Kidney (tissue), 14 donors: Measurements from ENCODE around the gene CXCL3. TPM values are rescaled to one million over a fixed set of nuclear protein-coding genes. Genes with fewer than 3 reads are reported as not detected.

ENCODE experiments used
- DNase-seq, 5 donors: peaks; one replicate each; pipeline ENCODE4 v3.0.0-alpha.2; 2013 to 2020
- FAIRE-seq: peaks from 2 replicates; lab custom pipeline; 2012; peaks lifted over from hg19 to GRCh38; lab: Jason Lieb, UNC
- H3K27ac ChIP-seq, 2 donors: one replicate each; pipeline ENCODE4 v1.7.0; 2013; ENCODE audit warnings: low read depth in 2 of 2, low read length in 2 of 2, inconsistent platforms in 1 of 2
- H3K27me3 ChIP-seq: one replicate; pipeline ENCODE4 v1.7.1; 2013; ENCODE audit warnings: low read length, inconsistent platforms; ENCODE audit not compliant: control insufficient read depth, insufficient read depth
- H3K36me3 ChIP-seq, 3 donors: one replicate each; pipeline versions ENCODE4 v1.7.0 to v1.7.1; 2013; ENCODE audit warnings: low read length in 3 of 3, control low read depth in 1 of 3, inconsistent platforms in 1 of 3; ENCODE audit not compliant: insufficient read depth in 3 of 3, control insufficient read depth in 2 of 3
- H3K4me1 ChIP-seq, 3 donors: one replicate each; pipeline versions ENCODE4 v1.7.0 to v1.7.1; 2013; ENCODE audit warnings: low read length in 3 of 3, inconsistent platforms in 1 of 3, low read depth in 1 of 3; ENCODE audit not compliant: control insufficient read depth in 2 of 3, insufficient read depth in 2 of 3
- H3K4me3 ChIP-seq, 3 donors: one replicate each; pipeline versions ENCODE4 v1.7.0 to v1.8.1; 2013; ENCODE audit warnings: low read length in 3 of 3, control low read depth in 1 of 3, inconsistent platforms in 1 of 3
- H3K9ac ChIP-seq, 3 donors: one replicate each; pipeline versions ENCODE4 v1.7.0 to v1.7.1; 2013; ENCODE audit warnings: low read length in 3 of 3, control low read depth in 1 of 3, inconsistent platforms in 1 of 3
- H3K9me3 ChIP-seq, 3 donors: one replicate each; pipeline versions ENCODE4 v1.7.0 to v1.7.1; 2013; ENCODE audit warnings: low read length in 3 of 3, control low read depth in 1 of 3, inconsistent platforms in 1 of 3; ENCODE audit not compliant: control insufficient read depth in 2 of 3, insufficient read depth in 1 of 3
- CTCF ChIP-seq: IDR thresholded peaks from 3 replicates; pipeline ENCODE4 v1.5.1; 2012; ENCODE audit warnings: mild to moderate bottlenecking, moderate library complexity, borderline replicate concordance; ENCODE audit not compliant: insufficient read depth; ENCODE audit errors: extremely low read depth
- intact Hi-C: fragments of 100-400 bp; cut with DNase I; formaldehyde crosslinking; loops from one replicate; pipeline ENCODE4 v1.11.1; 2022
- polyA plus RNA-seq: library from polyadenylated mRNA; stranded (reverse); fragments of 350-450 nt; fragmentation: Illumina TruSeq; extraction: RNeasy Lipid Tissue Mini Kit (QIAGEN cat#74804); gene quantifications from one replicate; pipeline ENCODE4 v1.2.3, GENCODE V29; 2014; ENCODE audit warnings: low read depth, low replicate concordance; ENCODE audit not compliant: insufficient read depth
- total RNA-seq: library from RNA; stranded (reverse); fragmentation: NEBNext Ultra II Directional; extraction: Animal tissue kit (Norgen Biotek cat#: 25700); gene quantifications from one replicate; pipeline ENCODE4 v1.2.1, GENCODE V29; 2021
- donor health status: control.
- donor health status: control.
- donor health status: control.
- donor health status: control.
- donor health status: control.
- donor health status: DM: yes; HTN: yes; CAD: no.
- donor health status: Normal renal cell carcinoma (clear cell type).

Gene CXCL3
- total and polyA plus RNA-seq, 2 donors from 2014 or later = 0.97 to 2.8 TPM

- H3K27me3 ChIP-seq = no peaks in the 10 kb centered on the region
- no peaks in the 10 kb centered on the region for H3K36me3 ChIP-seq
- no peak overlapping the region for H3K27ac ChIP-seq
- peaks cover 0 to 3% (median 0%) of the 10 kb centered on the region in 3 donors for H3K9me3 ChIP-seq
- no peaks in the 10 kb centered on the region for H3K4me1 ChIP-seq
- TF ChIP-seq CTCF = no peak
- intact Hi-C loops = no loop called here
- FAIRE-seq (no peak), DNase-seq (no peak)
- no peak overlapping the region for H3K4me3 ChIP-seq
- H3K9ac ChIP-seq = no peak overlapping the region
These were observed 6.8 kb upstream of the CXCL3 start for GRCh38 chr4:74045247-74045646.

GRCh38 chr4:74044677-74045076, 6.2 kb upstream of the CXCL3 start:
- no peak overlapping the region for H3K4me3 ChIP-seq
- no peak for TF ChIP-seq CTCF
- H3K4me1 ChIP-seq = no peaks in the 10 kb centered on the region
- H3K27ac ChIP-seq = no peak overlapping the region
- DNase-seq (no peak), FAIRE-seq (no peak)
- no peak overlapping the region for H3K9ac ChIP-seq
- no peaks in the 10 kb centered on the region for H3K27me3 ChIP-seq
- H3K9me3 ChIP-seq = peaks cover 0 to 3% (median 0%) of the 10 kb centered on the region in 3 donors
- H3K36me3 ChIP-seq = no peaks in the 10 kb centered on the region
- intact Hi-C loops = no loop called here

DNA sequence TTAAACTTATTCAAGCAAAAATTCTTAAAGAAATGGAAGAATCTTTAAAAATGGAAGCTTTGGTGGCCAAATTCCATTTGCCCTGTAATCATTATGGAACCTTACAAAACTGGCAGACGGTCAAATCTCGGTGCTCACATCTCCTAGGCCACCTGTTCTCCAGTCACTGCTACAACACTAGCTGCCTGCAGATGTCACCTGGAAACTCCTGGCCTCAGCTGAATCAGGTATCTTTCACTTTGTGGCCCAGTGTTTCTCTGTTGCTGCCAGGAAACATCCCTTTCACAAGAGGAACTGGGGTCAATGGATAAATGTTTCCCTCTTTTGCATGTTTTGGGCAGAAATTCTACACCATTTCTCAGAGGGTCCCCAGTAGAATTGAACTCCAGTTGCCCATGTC, 4.2 kb upstream of the CXCL3 start:
- Histone ChIP-seq H3K9me3 (peaks cover 0 to 3% (median 0%) of the 10 kb centered on the region in 3 donors), H3K27me3 (no peaks in the 10 kb centered on the region), H3K4me3 (no peak overlapping the region), H3K27ac (no peak overlapping the region), H3K36me3 (no peaks in the 10 kb centered on the region), H3K4me1 (no peaks in the 10 kb centered on the region), H3K9ac (no peak overlapping the region)
- no peak for DNase-seq
- intact Hi-C loops = no loop called here
- no peak for FAIRE-seq
- no peak for TF ChIP-seq CTCF

DNA sequence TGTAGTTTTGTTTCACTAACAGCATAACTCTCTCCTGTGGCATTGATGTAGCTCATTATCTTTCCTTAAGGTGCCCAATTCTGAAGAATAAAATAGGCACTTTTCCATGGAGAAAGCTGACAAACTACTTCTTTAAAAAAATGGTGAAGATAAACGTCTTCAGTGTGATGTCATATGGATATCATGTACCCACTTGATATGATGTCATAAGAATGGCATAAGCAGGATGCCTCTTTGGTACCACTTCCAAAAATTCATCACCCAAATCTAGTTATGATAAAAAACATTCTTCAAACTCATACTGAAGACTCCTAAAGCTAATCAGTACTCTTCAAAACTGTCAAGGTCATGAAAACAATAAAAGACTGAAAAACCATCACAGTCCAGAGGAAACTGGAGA, 2.9 kb upstream of the CXCL3 start:
- Histone ChIP-seq H3K9ac (no peak overlapping the region), H3K4me3 (no peak overlapping the region), H3K36me3 (no peaks in the 10 kb centered on the region), H3K4me1 (no peaks in the 10 kb centered on the region), H3K9me3 (no peaks in the 10 kb centered on the region), H3K27ac (no peak overlapping the region), H3K27me3 (no peaks in the 10 kb centered on the region)
- no peak for DNase-seq
- no peak for TF ChIP-seq CTCF
- FAIRE-seq = no peak
- intact Hi-C loops = no loop called here
